ENCODE measurements around the gene AARS2. TPM values are rescaled to one million over a fixed set of nuclear protein-coding genes. Genes with fewer than 3 reads are reported as not detected.

AARS2 gene
- total and polyA plus RNA-seq, 9 of the 15 experiments (the other 6 are each of a cell fraction or from before 2014, with no cell fraction given) = 0.97 to 34.0 (median 18.3) TPM

- no peaks in the 10 kb centered on the region; the same call in 1 of the 2 replicates for H4K20me1 ChIP-seq (replicated peaks; ENCODE audit: control insufficient read depth, insufficient read depth, low read length)
- H3K27me3 ChIP-seq (ENCODE audit: control insufficient read depth in 2 of 2, insufficient read depth in 2 of 2, low read length in 2 of 2) = no peaks in the 10 kb centered on the region
- peaks cover 88% of the 10 kb centered on the region for H3K36me3 ChIP-seq (ENCODE audit: control insufficient read depth, insufficient read depth, low read length)
- H3K9me1 ChIP-seq (ENCODE audit: control insufficient read depth, insufficient read depth, low read length) = no peaks in the 10 kb centered on the region
- ATAC-seq = peak; percentile 93
- H2AFZ ChIP-seq (ENCODE audit: low read depth, low read length) = no peak overlapping the region
- H3K9ac ChIP-seq (ENCODE audit: insufficient read depth in 1 of 2, low read depth in 2 of 2, low read length in 2 of 2) = peak overlapping the region in 1 of 2 experiments; percentile 55; a peak in 2 of 4 replicates
- POLR2A ChIA-PET = interaction anchor here (0.6 to 11.9 kb wide), 8 partner anchors 9 to 84 kb away, joined by 3 to 116 read pairs (median 6); partner anchors contain the start of genes AARS2 and HSP90AB1
- peak; percentile 75 to 86 (median 80) for DNase-seq (ENCODE audit: extremely low read depth in 1 of 4, low spot score in 3 of 4)
- peaks cover 2 to 17% of the 10 kb centered on the region in 2 experiments; a peak in 3 of 5 replicates for H3K4me1 ChIP-seq (replicated peaks in 1 of 2; ENCODE audit: control insufficient read depth in 2 of 2, insufficient read depth in 2 of 2, low read length in 2 of 2)
- FAIRE-seq = peak; percentile 96
- no peak overlapping the region for H3K4me2 ChIP-seq (ENCODE audit: insufficient read depth, low read length)
- H3K4me3 ChIP-seq = no peak overlapping the region
- in situ Hi-C loops (cut with MboI) (no loop called here), intact Hi-C loops (cut with micrococcal nuclease) (loop anchor here (1.0 kb wide), 1 partner anchor 36 kb away; no protein-coding TSS in a partner anchor)
- BruUV-seq (replicated peaks) = no TSS peak
- H3K79me2 ChIP-seq (ENCODE audit: control insufficient read depth, insufficient read depth, low read length) = no peaks in the 10 kb centered on the region
- no peaks in the 10 kb centered on the region for H3K9me3 ChIP-seq (replicated peaks; ENCODE audit: control insufficient read depth, insufficient read depth, low read depth, low read length)
- H3K27ac ChIP-seq (ENCODE audit: extremely low read depth, low read depth, low read length) = peak overlapping the region; percentile 62; the same call in 2 of the 3 replicates
- 73% methylated on average over 23 of the region's 25 CpGs for WGBS (ENCODE audit: insufficient coverage, low coverage, missing lambda C conversion rate)
- CTCF ChIA-PET (ENCODE audit: low intra/inter-chr PET ratio) = interaction anchor here (0.5 to 1.8 kb wide), 3 partner anchors 36 to 1199 kb away, joined by 3 to 7 read pairs (median 6); no protein-coding TSS in a partner anchor
- TF ChIP-seq YY1 (IDR thresholded peaks at IDR 0.05; ENCODE audit: borderline replicate concordance in 1 of 3, control insufficient read depth in 1 of 3, extremely low read depth in 1 of 3, insufficient read depth in 3 of 3, insufficient read length in 1 of 3, insufficient replicate concordance in 2 of 3, low read depth in 1 of 3, low read length in 2 of 3) (peak; percentile 34 to 92 (median 85)), CTCFL (IDR thresholded peaks at IDR 0.05; ENCODE audit: borderline replicate concordance, insufficient read depth, low read depth, low read length, poor library complexity, severe bottlenecking) (peak; percentile 8), PHF8 (IDR thresholded peaks at IDR 0.05; ENCODE audit: borderline replicate concordance, low read length) (no peak), TFAP4 (CRISPR knock-in tag; IDR thresholded peaks at IDR 0.05; ENCODE audit: borderline replicate concordance) (peak; percentile 91), RFX1 (IDR thresholded peaks at IDR 0.05) (no peak), TBP (optimal IDR thresholded peaks at IDR 0.05; ENCODE audit: low read depth, low read length) (peak; percentile 28), STAT5A (IDR thresholded peaks at IDR 0.05; ENCODE audit: borderline replicate concordance, low read length) (no peak), RBFOX2 (IDR thresholded peaks at IDR 0.05; ENCODE audit: low read depth, low read length) (peak; percentile 46), SIN3B (IDR thresholded peaks at IDR 0.05; ENCODE audit: low read depth) (no peak), ETV1 (tag; conservative IDR thresholded peaks at IDR 0.05; ENCODE audit: low read depth) (0 out of 2 replicates have a peak, but pooled peaks have one; percentile 21), ZNF740 (CRISPR knock-in tag; IDR thresholded peaks at IDR 0.05) (peak; percentile 75), ZNF740 (tag; IDR thresholded peaks at IDR 0.05) (no peak), ZFX (CRISPR knock-in tag; IDR thresholded peaks at IDR 0.05) (no peak), XRCC5 (IDR thresholded peaks at IDR 0.05; ENCODE audit: low read depth, low read length) (peak; percentile 88)
Measured at GRCh38 chr6:44304282-44305199, 8.6 kb downstream of the AARS2 start.
